HepG2 (cell line): ENCODE results near the gene SSBP4. TPM values are rescaled to one million over a fixed set of nuclear protein-coding genes. Genes with fewer than 3 reads are reported as not detected.

Experiments
- ARID5B ChIP-seq: IDR thresholded peaks from 2 replicates; pipeline ENCODE4 v1.4.0; 2020; ENCODE audit warnings: mild to moderate bottlenecking, missing genetic modification reagents
- FOXK1 ChIP-seq: sonication (generic); formaldehyde crosslinking; IDR thresholded peaks from 2 replicates; pipeline ENCODE4 v1.4.0; 2020; ENCODE audit warnings: low read depth, missing genetic modification reagents, borderline replicate concordance
- HOXD1 ChIP-seq: sonication (generic); formaldehyde crosslinking; IDR thresholded peaks from 2 replicates; pipeline ENCODE4 v1.5.0; 2020; ENCODE audit warnings: missing genetic modification reagents
- KDM2A ChIP-seq: sonication (generic); formaldehyde crosslinking; IDR thresholded peaks from 2 replicates; pipeline ENCODE4 v1.4.0; 2020; ENCODE audit warnings: low read depth, missing genetic modification reagents, borderline replicate concordance
- MAX ChIP-seq: IDR thresholded peaks from 2 replicates; pipeline ENCODE4 v1.6.1; 2012; ENCODE audit warnings: inconsistent platforms
- MTERF4 ChIP-seq: sonication (generic); formaldehyde crosslinking; IDR thresholded peaks from 2 replicates; pipeline ENCODE4 v1.8.0; 2023; ENCODE audit warnings: mild to moderate bottlenecking, missing genetic modification reagents
- PHF21A ChIP-seq: sonication (generic); formaldehyde crosslinking; IDR thresholded peaks from 2 replicates; pipeline ENCODE4 v1.5.0; 2020; ENCODE audit warnings: mild to moderate bottlenecking, missing genetic modification reagents
- SALL1 ChIP-seq: sonication (generic); formaldehyde crosslinking; IDR thresholded peaks from 2 replicates; pipeline ENCODE4 v1.8.0; 2022; ENCODE audit warnings: mild to moderate bottlenecking, missing genetic modification reagents
- SMYD3 ChIP-seq: sonication (generic); formaldehyde crosslinking; IDR thresholded peaks from 2 replicates; pipeline ENCODE4 v1.8.1; 2023; ENCODE audit warnings: mild to moderate bottlenecking, missing genetic modification reagents
- SNAPC2 ChIP-seq: sonication (generic); formaldehyde crosslinking; IDR thresholded peaks from 2 replicates; pipeline ENCODE4 v1.8.1; 2022; ENCODE audit warnings: mild to moderate bottlenecking, missing genetic modification reagents
- ZGPAT ChIP-seq: IDR thresholded peaks from 2 replicates; pipeline ENCODE4 v1.6.1; 2016; ENCODE audit warnings: mild to moderate bottlenecking
- ZHX2 ChIP-seq, 2 experiments: sonication (generic) in 1 of 2; formaldehyde crosslinking in 1 of 2; IDR thresholded peaks; 2 replicates each; pipeline versions ENCODE4 v1.6.1 to v1.9.0; 2014 to 2022; ENCODE audit warnings: antibody characterized with exemption in 1 of 2, borderline replicate concordance in 1 of 2, inconsistent platforms in 1 of 2, low read depth in 1 of 2, missing genetic modification reagents in 1 of 2
- ZNF230 ChIP-seq: sonication (generic); formaldehyde crosslinking; IDR thresholded peaks from 2 replicates; pipeline ENCODE4 v1.4.0; 2020; ENCODE audit warnings: mild to moderate bottlenecking, missing genetic modification reagents
- ZNF558 ChIP-seq: sonication (generic); formaldehyde crosslinking; IDR thresholded peaks from 2 replicates; pipeline ENCODE4 v1.9.0; 2022; ENCODE audit warnings: mild to moderate bottlenecking, missing genetic modification reagents, borderline replicate concordance
- ZNF777 ChIP-seq: sonication (generic); formaldehyde crosslinking; IDR thresholded peaks from 2 replicates; pipeline ENCODE4 v1.4.0; 2020; ENCODE audit warnings: missing genetic modification reagents
- polyA plus RNA-seq, 8 experiments: library from polyadenylated mRNA; depleted of rRNA in 3 of 8; stranded (reverse) in 7 of 8; unstranded in 1 of 8; fragments of >200 nt; fragmentation: Illumina TruSeq in 4 of 8; extraction: Trizol in 4 of 8; gene quantifications; 2 replicates each; pipeline versions ENCODE4 v1.2.1 to v1.2.3, GENCODE V29; 2011 to 2016; ENCODE audit warnings: low read depth in 4 of 8, missing spikeins in 1 of 8, mixed read lengths in 1 of 8; ENCODE audit not compliant: insufficient read depth in 1 of 8
- total RNA-seq, 5 experiments: library from RNA; depleted of rRNA; stranded (reverse); fragments of >200 nt; fragmentation: Illumina TruSeq; extraction: Trizol; gene quantifications; 2 replicates each; pipeline ENCODE4 v1.2.3, GENCODE V29; 2016; ENCODE audit warnings: low read depth in 1 of 5

Gene SSBP4
- total and polyA plus RNA-seq, 2 of the 13 experiments (the other 11 are each of a cell fraction or from before 2014, with no cell fraction given), result 20.8 to 39.5 TPM

GRCh38 chr19:18417250-18418028 is 1.8 kb upstream of the SSBP4 start (continued):
- TF ChIP-seq MTERF4 (CRISPR knock-in tag), result peak; percentile 82; the same call in 1 of the 2 replicates
- TF ChIP-seq ZNF777 (CRISPR knock-in tag), result no peak
- TF ChIP-seq ZNF558 (CRISPR knock-in tag), result peak; percentile 70; the same call in 1 of the 2 replicates
- TF ChIP-seq ZHX2 (IDR thresholded peaks at IDR 0.05; ENCODE audit: low read depth), result 0 out of 2 replicates have a peak, but pooled peaks have one; percentile 53
- TF ChIP-seq ZHX2 (CRISPR knock-in tag; IDR thresholded peaks at IDR 0.05; ENCODE audit: borderline replicate concordance), result no peak
- peak; percentile 27; the same call in 1 of the 2 replicates for TF ChIP-seq ARID5B
- peak; percentile 76 for TF ChIP-seq ZGPAT (CRISPR knock-in tag)
- TF ChIP-seq ZNF230 (CRISPR knock-in tag), result 0 out of 2 replicates have a peak, but pooled peaks have one; percentile 40
- peak; percentile 22; the same call in 1 of the 2 replicates for TF ChIP-seq FOXK1 (CRISPR knock-in tag)
- TF ChIP-seq PHF21A, result peak; percentile 64
- TF ChIP-seq HOXD1 (CRISPR knock-in tag), result peak; percentile 74
- 0 out of 2 replicates have a peak, but pooled peaks have one; percentile 52 for TF ChIP-seq SMYD3
- TF ChIP-seq SNAPC2 (CRISPR knock-in tag), result no peak
- peak; percentile 11; the same call in 1 of the 2 replicates for TF ChIP-seq KDM2A
- peak; percentile 67 for TF ChIP-seq SALL1 (CRISPR knock-in tag)
- peak; percentile 32 for TF ChIP-seq MAX
